Brain pericyte (primary cell): ENCODE measurements around the gene KDM6A.
"Not testable (repeated sequence)": the region's sequence is repeated elsewhere in the genome, so short reads cannot be mapped to it uniquely, and the experiment has no call there.

ENCODE experiments used
- DNase-seq: peaks from one replicate; pipeline ENCODE4 v3.0.0-alpha.2; 2012; ENCODE audit warnings: low read depth, low spot score

KDM6A gene

GRCh38 chrX:45073011-45073410, 200.0 kb downstream of the KDM6A start:
- DNase-seq, result not testable (repeated sequence)

DNA sequence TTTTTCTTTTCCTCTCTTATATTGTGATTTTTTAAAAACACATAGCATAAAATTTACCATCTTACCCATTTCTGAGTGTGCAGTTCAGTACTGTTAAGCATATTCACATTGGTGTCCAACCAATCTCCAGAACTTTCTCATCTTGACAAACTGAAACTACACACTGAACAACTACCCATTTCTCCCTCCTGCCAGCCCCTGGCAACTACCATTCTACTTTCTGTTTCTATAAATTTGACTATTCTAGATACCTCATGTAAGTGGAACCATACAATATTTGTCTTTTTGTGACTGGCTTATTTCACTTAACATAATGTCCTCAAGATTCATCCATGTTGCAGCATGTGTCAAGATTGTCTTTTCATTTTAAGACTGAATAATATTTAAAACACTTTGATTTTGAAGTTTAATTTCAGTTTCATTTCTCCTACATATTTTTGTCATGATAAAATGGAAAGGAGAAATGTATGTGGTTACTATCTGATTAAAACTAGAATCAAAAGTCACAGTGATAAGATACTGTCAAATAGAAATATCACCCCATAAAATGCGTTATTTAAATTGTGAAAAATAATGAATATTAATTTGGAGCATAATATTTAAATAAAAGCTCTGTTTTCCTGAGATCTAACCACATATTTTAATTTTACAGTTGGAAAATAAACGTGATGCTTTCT, 204.9 kb downstream of the KDM6A start:
- DNase-seq, result no peak

GRCh38 chrX:45083314-45083713, 210.3 kb downstream of the KDM6A start:
- DNase-seq, result no peak

GRCh38 chrX:45110494-45110893, 237.5 kb downstream of the KDM6A start:
- no peak for DNase-seq

GRCh38 chrX:45126158-45126557, 253.2 kb downstream of the KDM6A start:
- no peak for DNase-seq

DNA sequence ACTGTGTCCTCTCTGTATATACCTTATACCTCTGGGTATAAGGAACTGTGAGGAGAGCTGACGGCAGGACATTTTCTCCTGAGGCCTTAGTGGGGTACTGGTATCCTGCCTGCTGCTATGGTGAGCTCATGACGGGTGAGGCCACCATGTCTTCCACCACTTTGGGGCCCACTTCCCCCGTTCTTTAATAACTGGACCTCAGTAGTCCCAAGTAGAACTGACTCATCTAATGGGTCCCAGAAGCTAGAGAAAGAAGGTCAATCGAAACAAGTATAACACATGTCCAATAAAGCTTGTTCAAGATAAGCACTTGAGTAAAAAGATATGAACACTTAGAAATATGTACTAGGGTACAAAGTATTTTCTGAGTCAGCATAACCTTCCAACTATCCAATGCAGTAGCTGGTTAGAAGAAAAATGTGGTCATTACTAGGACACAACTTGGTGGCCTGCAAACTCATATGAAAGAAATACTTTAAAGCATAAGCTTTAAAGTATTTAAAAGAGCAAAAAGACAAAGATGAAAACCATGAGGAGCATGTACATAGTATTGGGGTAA, 256.0 kb downstream of the KDM6A start:
- DNase-seq, result no peak

GRCh38 chrX:45133465-45133864, 260.5 kb downstream of the KDM6A start:
- DNase-seq, result no peak

GRCh38 chrX:45134315-45134731, 261.3 kb downstream of the KDM6A start:
- no peak for DNase-seq

DNA sequence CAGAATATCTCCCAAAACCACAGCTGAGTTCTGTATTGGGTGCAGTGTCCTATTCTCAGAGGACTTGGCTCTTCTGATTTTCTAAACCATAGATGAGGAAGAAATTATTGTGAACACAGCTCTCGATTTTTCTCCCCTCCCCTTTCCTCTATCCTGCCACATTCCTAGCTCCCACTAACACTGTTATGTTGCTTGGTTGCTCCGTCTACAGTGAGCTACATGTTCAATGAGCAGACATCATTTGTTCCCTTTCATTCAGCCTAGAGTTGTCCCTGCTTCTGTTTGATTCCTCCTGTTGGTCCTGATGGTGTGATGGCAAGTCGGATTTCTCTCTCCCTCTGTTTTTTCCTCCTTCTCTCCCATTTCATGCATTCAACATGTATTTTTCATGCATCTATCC, 261.8 kb downstream of the KDM6A start:
- DNase-seq, result no peak

GRCh38 chrX:45135391-45136075, 262.5 kb downstream of the KDM6A start:
- not testable (repeated sequence) for DNase-seq

GRCh38 chrX:45137531-45137930, 264.5 kb downstream of the KDM6A start:
- DNase-seq, result no peak

- no peak for DNase-seq
Observed at GRCh38 chrX:45138525-45138924, 265.5 kb downstream of the KDM6A start.

DNA sequence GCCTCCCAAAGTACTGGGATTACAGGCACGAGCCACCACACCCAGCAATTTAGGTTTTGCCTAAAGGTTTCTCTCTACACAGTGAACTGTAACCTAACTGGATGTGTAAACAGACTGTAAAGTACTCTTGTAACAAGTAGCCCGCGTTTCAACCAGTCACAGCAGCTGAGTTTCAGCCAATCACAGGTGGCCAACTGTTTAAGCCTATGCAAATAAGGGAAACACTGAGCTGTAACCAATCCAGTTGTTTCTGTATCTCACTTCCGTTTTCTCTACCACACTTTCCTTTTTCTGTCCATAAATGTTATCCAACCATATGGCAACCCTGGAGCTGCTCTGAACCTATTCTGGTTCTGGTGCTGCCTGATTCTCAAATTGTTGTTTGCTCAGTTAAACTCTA, 267.8 kb downstream of the KDM6A start:
- DNase-seq, result no peak

- DNase-seq, result no peak
Observed at GRCh38 chrX:45142185-45142584, 269.2 kb downstream of the KDM6A start.

- DNase-seq, result no peak
Observed at GRCh38 chrX:45143455-45143854, 270.5 kb downstream of the KDM6A start.

GRCh38 chrX:45145492-45146215, 272.7 kb downstream of the KDM6A start:
- no peak for DNase-seq

GRCh38 chrX:45150821-45151220, 277.8 kb downstream of the KDM6A start:
- no peak for DNase-seq

GRCh38 chrX:45154033-45154360, 281.0 kb downstream of the KDM6A start:
- no peak for DNase-seq

DNA sequence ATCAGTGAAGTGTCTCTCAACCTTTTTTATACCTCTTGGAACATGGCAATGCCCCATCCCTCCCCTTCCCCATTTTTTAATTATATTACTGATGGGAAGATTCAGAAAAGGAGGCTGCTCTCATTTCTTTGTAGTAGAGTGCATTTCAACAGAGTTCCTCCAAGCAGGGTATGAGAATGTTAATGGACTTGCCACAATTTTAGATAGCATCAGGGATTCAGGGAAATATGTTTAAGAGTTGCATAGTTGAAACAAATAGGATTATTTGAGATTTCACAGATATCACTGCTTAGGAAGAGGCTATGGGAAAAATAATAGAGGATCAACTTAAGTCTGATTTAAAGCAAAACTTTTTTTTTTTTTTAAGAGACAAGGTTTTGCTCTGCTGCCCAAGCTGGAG, 281.5 kb downstream of the KDM6A start:
- no peak for DNase-seq

DNA sequence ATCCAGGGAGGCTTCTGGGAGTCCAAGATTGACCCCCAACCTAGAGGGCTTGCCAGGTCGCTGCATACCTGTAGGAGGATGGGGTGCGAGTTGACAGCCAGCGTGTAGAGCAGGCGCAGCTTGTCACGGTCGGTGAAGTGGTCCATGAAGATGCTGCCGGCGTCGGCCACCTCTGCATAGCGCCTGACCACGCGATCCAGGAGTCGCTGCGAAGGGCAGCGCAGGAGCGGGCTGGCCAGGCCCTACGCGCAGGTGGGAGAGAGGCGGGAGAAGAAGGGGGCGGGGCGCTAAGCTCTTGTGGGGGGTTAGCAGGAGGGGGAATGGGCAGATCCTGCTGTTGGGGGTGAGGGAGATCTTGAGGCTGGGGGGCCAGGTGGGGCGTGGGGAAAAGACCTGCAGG, 284.7 kb downstream of the KDM6A start:
- no peak for DNase-seq
